ENCODE measurements around the gene CNTFR. TPM values are rescaled to one million over a fixed set of nuclear protein-coding genes. Genes with fewer than 3 reads are reported as not detected.

The CNTFR gene
- total RNA-seq, 3 donors from 2014 or later, result 1.5 to 14.5 (median 7.7) TPM

DNA sequence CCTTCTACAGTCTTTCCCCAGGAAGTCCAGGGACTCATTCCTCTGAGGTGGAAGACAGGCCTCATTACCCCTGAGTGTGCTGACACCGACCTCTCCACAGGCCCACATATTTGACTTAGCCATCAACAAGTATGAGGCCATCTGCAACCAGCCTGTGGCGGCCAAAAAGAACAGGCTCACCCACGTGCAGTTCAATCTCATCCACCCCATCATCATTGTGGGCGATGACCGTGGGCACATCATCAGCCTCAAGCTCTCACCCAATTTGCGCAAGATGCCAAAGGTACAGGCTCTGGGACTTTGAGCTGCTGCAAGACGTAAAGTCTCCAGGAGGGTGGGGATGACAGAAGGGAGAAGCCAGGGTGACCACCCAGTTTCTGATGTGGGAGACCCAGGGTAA is 72.3 kb downstream of the CNTFR start:
- TF ChIP-seq, protein P1, sequence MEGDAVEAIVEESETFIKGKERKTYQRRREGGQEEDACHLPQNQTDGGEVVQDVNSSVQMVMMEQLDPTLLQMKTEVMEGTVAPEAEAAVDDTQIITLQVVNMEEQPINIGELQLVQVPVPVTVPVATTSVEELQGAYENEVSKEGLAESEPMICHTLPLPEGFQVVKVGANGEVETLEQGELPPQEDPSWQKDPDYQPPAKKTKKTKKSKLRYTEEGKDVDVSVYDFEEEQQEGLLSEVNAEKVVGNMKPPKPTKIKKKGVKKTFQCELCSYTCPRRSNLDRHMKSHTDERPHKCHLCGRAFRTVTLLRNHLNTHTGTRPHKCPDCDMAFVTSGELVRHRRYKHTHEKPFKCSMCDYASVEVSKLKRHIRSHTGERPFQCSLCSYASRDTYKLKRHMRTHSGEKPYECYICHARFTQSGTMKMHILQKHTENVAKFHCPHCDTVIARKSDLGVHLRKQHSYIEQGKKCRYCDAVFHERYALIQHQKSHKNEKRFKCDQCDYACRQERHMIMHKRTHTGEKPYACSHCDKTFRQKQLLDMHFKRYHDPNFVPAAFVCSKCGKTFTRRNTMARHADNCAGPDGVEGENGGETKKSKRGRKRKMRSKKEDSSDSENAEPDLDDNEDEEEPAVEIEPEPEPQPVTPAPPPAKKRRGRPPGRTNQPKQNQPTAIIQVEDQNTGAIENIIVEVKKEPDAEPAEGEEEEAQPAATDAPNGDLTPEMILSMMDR (IDR thresholded peaks at IDR 0.05), result no peak
- intact Hi-C loops (cut with DNase I, micrococcal nuclease), result no loop called here
- Histone ChIP-seq H3K4me1 (ENCODE audit: low read depth) (no peaks in the 10 kb centered on the region), H3K36me3 (ENCODE audit: low read depth) (no peaks in the 10 kb centered on the region), H3K9me3 (no peaks in the 10 kb centered on the region), H3K4me3 (no peak overlapping the region)
- DNase-seq, result no peak
- no peak for ATAC-seq

- Histone ChIP-seq H3K4me3 (no peak overlapping the region), H3K36me3 (ENCODE audit: low read depth) (no peaks in the 10 kb centered on the region), H3K4me1 (ENCODE audit: low read depth) (no peaks in the 10 kb centered on the region), H3K9me3 (no peaks in the 10 kb centered on the region)
- DNase-seq (no peak), ATAC-seq (no peak)
- TF ChIP-seq, protein P1 (IDR thresholded peaks at IDR 0.05), result no peak
- intact Hi-C loops (cut with DNase I, micrococcal nuclease), result no loop called here
Measured at GRCh38 chr9:34515959-34516358, 73.6 kb downstream of the CNTFR start.

DNA sequence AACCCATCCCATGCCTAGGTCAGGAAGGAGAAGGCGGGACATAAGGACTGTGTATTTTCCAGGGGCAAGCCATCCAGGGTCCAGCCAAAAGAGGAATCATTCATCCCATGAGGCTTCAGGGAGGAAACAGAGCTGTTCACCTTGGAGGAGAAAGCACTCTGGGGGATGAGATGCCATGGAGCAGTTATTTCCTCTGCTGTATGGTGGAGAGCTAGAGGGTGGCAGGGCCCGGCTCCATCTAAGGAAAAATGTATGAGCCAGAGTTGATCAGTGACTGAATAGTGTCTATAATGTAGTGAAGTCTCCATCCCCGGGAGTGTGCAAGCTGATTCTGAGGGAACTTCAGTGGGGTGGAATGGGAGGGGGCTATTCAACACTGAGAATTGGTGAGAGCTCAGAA is 74.7 kb downstream of the CNTFR start:
- no peak for DNase-seq
- Histone ChIP-seq H3K36me3 (ENCODE audit: low read depth) (no peaks in the 10 kb centered on the region), H3K4me1 (ENCODE audit: low read depth) (no peaks in the 10 kb centered on the region), H3K4me3 (no peak overlapping the region), H3K9me3 (no peaks in the 10 kb centered on the region)
- TF ChIP-seq, protein P1 (IDR thresholded peaks at IDR 0.05), result no peak
- no peak for ATAC-seq
- intact Hi-C loops (cut with DNase I, micrococcal nuclease), result no loop called here

DNA sequence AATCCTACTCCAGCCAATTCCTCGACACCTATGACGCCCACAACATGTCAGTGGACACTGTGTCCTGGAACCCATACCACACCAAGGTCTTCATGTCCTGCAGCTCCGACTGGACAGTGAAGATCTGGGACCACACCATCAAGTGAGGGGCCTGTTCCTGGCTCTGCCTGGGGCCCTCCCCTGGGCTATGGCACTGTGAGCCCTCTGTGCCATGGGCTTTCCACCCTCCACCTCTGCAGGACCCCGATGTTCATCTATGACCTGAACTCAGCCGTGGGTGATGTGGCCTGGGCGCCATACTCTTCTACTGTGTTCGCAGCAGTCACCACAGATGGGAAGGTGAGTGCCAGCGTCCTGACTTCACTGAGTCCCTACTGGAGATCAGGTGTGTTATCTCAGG is 75.1 kb downstream of the CNTFR start:
- ATAC-seq, result no peak
- no peak overlapping the region for H3K4me3 ChIP-seq
- H3K4me1 ChIP-seq (ENCODE audit: low read depth), result no peaks in the 10 kb centered on the region
- H3K36me3 ChIP-seq (ENCODE audit: low read depth), result no peaks in the 10 kb centered on the region
- H3K9me3 ChIP-seq, result no peaks in the 10 kb centered on the region
- intact Hi-C loops (cut with DNase I, micrococcal nuclease), result no loop called here
- TF ChIP-seq, protein P1 (IDR thresholded peaks at IDR 0.05), result no peak
- DNase-seq, result no peak

DNA sequence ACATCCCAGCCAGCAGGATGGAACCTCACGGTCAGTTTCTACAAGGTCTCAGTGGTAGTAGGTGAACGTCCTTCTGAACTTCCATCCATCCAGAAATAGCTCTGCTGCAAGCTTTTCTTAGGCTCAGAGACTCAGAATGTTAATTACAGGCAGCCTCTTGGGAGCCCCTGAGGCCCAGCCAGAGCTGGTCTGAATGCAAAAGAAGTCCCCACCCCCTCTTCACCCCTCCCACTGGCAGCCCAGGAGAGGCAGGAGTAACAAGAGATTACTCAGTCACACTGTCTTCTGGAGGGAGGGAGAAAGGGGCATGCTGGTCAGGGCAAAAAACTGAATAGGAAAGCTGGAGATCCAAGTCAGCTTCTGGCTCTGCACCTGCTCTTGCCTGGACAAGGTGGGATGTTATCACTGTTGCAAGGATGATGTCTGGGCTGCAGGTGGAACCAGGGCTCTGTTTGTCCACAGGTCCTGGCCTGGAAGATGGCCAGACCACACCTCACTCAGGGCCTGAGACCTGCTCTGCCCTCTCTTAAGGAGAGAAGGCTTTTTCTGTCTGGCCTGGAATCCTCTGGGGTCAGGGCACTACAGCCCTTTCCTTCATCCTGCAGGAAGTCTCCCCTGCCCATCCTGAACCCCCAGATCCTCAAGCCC is 75.8 kb downstream of the CNTFR start:
- intact Hi-C loops (cut with DNase I, micrococcal nuclease), result no loop called here
- Histone ChIP-seq H3K4me1 (ENCODE audit: low read depth) (no peaks in the 10 kb centered on the region), H3K4me3 (no peak overlapping the region), H3K36me3 (ENCODE audit: low read depth) (no peaks in the 10 kb centered on the region), H3K9me3 (no peaks in the 10 kb centered on the region)
- DNase-seq (no peak), ATAC-seq (no peak)
- TF ChIP-seq, protein P1 (IDR thresholded peaks at IDR 0.05), result no peak
